ENCODE data around the gene PDCD11.
"Not testable (repeated sequence)": the region's sequence is repeated elsewhere in the genome, so short reads cannot be mapped to it uniquely, and the experiment has no call there.

The PDCD11 gene

DNA sequence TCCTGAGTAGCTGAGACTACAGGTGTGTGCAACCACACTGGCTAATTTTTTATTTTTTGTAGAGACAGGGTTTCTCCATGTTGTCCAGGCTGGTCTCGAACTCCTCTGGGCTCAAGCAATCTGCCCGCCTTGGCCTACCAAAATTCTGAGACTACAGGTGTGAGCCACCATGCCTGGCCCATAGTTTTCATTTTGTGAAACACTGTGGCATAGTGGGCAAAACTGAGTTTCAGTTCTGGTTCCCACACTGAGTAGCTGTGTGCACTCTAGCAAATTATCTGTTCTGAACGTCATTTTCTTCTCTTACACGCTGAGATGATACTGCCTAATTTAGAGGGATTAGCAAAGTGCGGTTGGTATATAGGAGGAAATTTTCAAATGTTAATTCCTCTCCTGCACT lies 13.7 kb upstream of the PDCD11 start:
- H3K9me3 Mint-ChIP-seq, result no peaks in the 10 kb centered on the region
- no peak overlapping the region for H3K4me3 Mint-ChIP-seq
- ATAC-seq (no peak), DNase-seq (no peak)
- H3K27ac Mint-ChIP-seq, result no peak overlapping the region
- H3K27me3 Mint-ChIP-seq, result no peaks in the 10 kb centered on the region
- H3K36me3 Mint-ChIP-seq (ENCODE audit: low read depth), result peaks cover 24% of the 10 kb centered on the region
- H3K4me1 Mint-ChIP-seq, result no peaks in the 10 kb centered on the region

DNA sequence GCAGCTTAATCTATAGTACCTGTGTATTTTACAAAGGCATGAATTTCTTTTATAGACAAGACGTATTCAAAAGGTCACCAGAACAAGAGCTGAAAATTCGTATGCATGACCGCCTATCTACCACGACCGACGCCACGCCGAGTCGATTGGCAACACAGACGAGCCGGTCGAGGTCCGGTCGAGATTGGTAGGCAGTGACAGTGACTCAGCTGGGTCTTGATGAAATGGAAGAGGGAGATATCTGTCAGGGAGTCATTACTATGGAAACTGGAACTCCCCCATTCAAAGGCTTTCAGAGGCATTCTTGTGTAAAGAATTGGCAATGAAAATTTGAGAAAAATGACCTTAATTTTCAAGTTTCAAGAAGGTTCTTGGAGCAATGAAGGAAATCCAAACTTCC lies 2.2 kb upstream of the PDCD11 start:
- Mint-ChIP-seq H3K27ac (peak overlapping the region; percentile 27), H3K9me3 (no peaks in the 10 kb centered on the region), H3K27me3 (no peaks in the 10 kb centered on the region), H3K36me3 (ENCODE audit: low read depth) (peaks cover 60% of the 10 kb centered on the region), H3K4me3 (peak overlapping the region; percentile 95), H3K4me1 (peaks cover 55% of the 10 kb centered on the region)
- DNase-seq (no peak), ATAC-seq (no peak)

DNA sequence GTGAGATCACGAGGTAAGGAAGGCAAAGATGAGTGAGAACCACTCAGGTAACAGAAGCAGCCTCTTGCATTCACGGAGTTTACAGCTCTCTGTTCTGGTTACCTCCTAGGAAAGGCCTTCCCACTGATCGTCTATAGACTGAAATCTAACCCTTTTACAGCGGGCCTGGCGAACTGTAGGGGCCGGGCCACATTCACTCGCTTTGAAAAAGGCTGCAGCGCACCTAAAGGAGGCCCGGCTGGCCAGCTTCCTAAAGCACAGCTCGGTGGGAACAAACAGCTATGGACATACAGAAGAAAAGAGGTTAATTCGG lies 716 bp upstream of the PDCD11 start:
- H3K4me3 Mint-ChIP-seq, result peak overlapping the region; percentile 95
- peaks cover 71% of the 10 kb centered on the region for H3K36me3 Mint-ChIP-seq (ENCODE audit: low read depth)
- no peaks in the 10 kb centered on the region for H3K9me3 Mint-ChIP-seq
- peaks cover 62% of the 10 kb centered on the region for H3K4me1 Mint-ChIP-seq
- peak overlapping the region; percentile 97 for H3K27ac Mint-ChIP-seq
- ATAC-seq (no peak), DNase-seq (no peak)
- H3K27me3 Mint-ChIP-seq, result no peaks in the 10 kb centered on the region

DNA sequence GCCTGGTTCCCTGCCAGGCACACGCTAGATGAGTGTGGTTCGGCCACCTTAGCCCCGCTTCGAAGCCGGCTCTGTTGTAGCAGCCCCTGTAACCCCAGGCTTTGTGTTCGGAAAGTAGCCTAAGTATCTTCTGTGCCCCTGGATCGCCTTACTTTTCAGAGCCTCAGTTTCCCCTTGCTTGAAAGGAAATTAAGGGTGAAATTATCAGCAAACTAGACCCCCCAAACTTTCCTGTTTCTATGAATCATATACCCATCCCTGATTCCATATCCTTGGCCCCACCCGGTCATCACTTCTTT lies 312 bp downstream of the PDCD11 start:
- peaks cover 70% of the 10 kb centered on the region for H3K36me3 Mint-ChIP-seq (ENCODE audit: low read depth)
- H3K4me1 Mint-ChIP-seq, result peaks cover 62% of the 10 kb centered on the region

DNA sequence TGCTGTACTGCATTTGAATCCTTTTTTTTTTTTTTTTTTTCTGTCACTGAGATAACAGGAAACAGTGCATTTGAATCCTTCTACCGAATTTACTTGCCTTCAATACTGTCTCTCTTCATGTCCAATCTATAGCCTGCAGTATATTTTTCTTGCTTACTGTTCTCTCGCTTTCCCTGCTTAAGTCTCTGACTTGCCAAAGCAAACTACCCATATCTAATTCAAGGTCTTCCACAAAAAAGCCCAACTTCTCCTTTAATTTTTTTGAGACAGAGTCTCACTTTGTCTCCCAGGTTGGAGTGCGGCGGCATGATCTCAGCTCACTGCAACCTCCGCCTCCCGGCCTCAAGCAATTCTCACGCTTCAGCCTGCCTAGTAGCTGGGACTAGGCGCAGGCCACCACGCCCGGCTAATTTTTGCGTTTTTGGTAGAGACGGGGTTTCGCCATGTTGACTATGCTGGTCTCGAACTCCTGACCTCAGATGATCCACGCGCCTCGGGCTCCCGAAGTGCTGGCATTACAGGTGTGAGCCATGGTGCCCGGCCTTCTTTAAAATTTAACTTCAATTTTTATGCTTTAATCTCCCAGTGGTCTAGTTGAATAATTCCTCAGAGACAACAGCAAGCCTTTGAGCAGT lies 882 bp downstream of the PDCD11 start:
- Mint-ChIP-seq H3K36me3 (ENCODE audit: low read depth) (peaks cover 70% of the 10 kb centered on the region), H3K27me3 (no peaks in the 10 kb centered on the region), H3K4me3 (peak overlapping the region; percentile 95), H3K4me1 (peaks cover 62% of the 10 kb centered on the region), H3K9me3 (no peaks in the 10 kb centered on the region), H3K27ac (peak overlapping the region; percentile 97)
- DNase-seq, result no peak
- no peak for ATAC-seq

More for the DNA sequence above, 312 bp downstream of the PDCD11 start:
- Mint-ChIP-seq H3K9me3 (no peaks in the 10 kb centered on the region), H3K27me3 (no peaks in the 10 kb centered on the region), H3K4me3 (peak overlapping the region; percentile 95), H3K27ac (peak overlapping the region; percentile 97)
- no peak for DNase-seq
- no peak for ATAC-seq

DNA sequence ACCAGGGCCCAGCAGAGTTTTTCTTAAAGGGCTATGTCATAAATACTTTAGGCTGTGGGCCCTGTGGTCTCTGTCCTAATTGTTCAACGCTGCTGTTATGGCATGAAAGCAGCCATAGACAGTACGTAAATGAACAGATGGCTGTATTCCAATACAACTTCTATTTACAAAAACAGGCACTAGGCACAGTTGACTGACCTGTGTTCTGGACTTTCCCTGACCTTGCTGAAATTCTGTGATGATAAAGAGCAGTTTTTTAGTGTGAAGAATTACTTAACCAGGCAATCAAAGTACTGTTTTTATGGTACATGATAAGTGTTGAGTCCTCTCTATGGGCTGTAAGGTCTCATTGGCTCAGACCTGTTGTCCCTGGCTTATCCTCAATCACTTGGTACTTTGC lies 17.1 kb downstream of the PDCD11 start:
- no peaks in the 10 kb centered on the region for H3K9me3 Mint-ChIP-seq

DNA sequence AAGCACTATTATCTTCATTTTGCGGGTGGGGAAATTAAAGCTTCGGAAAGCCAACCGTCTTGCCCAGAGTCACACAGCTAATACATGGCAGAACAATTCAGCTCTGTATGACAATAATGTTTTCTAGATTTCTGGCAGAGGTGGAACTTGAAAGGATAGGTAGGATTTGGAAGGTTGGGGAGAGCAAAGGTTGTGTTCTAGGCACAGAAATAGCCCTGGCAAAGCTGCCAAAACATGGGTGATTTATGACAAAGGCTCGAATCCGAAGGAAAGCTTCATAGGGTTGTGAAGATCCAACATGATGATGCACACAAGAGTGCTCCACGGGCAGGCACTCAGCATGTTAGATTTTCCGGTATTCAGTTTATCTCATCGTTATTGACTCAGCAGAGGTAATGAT lies 19.2 kb downstream of the PDCD11 start:
- DNase-seq, result no peak
- Mint-ChIP-seq H3K27ac (no peak overlapping the region), H3K36me3 (ENCODE audit: low read depth) (peaks cover 79% of the 10 kb centered on the region), H3K4me1 (no peaks in the 10 kb centered on the region), H3K27me3 (no peaks in the 10 kb centered on the region), H3K9me3 (no peaks in the 10 kb centered on the region), H3K4me3 (no peak overlapping the region)
- ATAC-seq, result no peak

More for the DNA sequence above, 17.1 kb downstream of the PDCD11 start:
- H3K36me3 Mint-ChIP-seq (ENCODE audit: low read depth), result peaks cover 81% of the 10 kb centered on the region
- DNase-seq (no peak), ATAC-seq (no peak)
- no peak overlapping the region for H3K4me3 Mint-ChIP-seq
- peaks cover 2% of the 10 kb centered on the region for H3K4me1 Mint-ChIP-seq
- H3K27me3 Mint-ChIP-seq, result no peaks in the 10 kb centered on the region
- H3K27ac Mint-ChIP-seq, result no peak overlapping the region

DNA sequence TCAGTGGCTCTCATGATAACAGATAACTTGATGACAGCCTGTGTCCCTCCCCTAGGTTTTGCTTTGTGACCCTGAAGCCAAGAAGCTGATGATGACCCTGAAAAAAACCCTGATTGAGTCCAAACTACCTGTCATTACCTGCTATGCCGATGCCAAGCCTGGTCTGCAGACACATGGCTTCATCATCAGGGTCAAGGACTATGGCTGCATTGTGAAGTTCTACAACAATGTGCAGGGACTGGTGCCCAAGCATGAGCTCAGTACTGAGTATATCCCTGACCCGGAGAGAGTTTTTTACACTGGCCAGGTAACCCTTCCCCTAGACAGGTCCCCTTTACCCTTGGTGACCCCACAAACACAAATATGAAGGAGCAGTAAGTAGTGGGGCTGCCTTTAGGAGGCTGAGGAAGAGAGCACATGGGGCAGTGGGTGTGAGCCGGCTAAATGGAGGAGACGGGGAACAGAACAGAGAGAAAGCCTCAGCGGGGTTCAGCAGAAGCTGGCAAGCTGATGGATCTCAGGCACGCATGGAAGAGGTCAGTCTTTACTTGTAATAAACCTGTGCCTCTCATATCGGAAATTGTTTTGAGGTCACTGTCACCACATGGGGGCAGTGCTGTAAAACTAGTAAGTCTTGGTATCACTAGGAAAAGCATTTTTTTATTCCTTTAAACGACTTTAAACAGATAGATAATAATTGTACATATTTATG lies 20.2 kb downstream of the PDCD11 start:
- H3K36me3 Mint-ChIP-seq (ENCODE audit: low read depth), result peaks cover 82% of the 10 kb centered on the region
- ATAC-seq, result peak; percentile 33
- H3K4me1 Mint-ChIP-seq, result no peaks in the 10 kb centered on the region
- DNase-seq, result peak; percentile 44
- no peaks in the 10 kb centered on the region for H3K9me3 Mint-ChIP-seq
- no peak overlapping the region for H3K27ac Mint-ChIP-seq
- H3K27me3 Mint-ChIP-seq, result no peaks in the 10 kb centered on the region
- no peak overlapping the region for H3K4me3 Mint-ChIP-seq

DNA sequence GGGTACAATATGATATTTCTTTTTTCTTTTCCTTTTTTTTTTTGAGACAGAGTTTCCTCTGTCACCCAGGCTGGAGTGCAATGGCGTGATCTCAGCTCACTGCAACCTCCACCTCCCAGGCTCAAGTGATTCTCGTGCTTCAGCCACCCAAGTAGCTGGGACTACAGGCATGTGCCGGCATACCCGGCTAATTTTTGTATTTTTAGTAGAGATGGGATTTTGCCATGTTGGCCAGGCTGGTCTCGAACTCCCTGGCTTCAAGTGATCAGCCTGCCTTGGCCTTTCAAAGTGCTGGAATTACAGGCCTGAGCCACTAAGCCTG lies 20.7 kb downstream of the PDCD11 start:
- H3K4me1 Mint-ChIP-seq, H3K27me3 Mint-ChIP-seq, H3K27ac Mint-ChIP-seq, ATAC-seq, DNase-seq, H3K9me3 Mint-ChIP-seq, H3K4me3 Mint-ChIP-seq: not testable (repeated sequence)
- H3K36me3 Mint-ChIP-seq (ENCODE audit: low read depth), result peaks cover 82% of the 10 kb centered on the region

DNA sequence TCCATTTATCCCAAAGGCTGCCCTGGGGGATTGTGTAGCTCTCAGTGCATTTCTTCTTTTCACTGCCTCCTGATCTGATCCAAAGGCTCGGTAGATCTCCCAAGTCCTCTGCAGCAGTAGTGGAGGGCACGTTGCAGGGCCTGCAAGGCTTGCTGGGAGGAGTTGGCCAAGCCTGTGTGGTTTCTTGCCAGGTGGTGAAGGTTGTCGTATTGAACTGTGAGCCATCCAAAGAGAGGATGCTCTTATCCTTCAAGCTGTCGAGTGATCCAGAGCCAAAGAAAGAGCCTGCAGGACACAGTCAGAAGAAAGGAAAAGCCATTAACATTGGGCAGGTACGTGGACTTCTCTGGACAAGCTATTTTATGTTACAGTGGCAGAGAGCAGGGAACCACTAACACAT lies 21.2 kb downstream of the PDCD11 start:
- H3K27ac Mint-ChIP-seq, result no peak overlapping the region
- ATAC-seq (no peak), DNase-seq (no peak)
- peaks cover 85% of the 10 kb centered on the region for H3K36me3 Mint-ChIP-seq (ENCODE audit: low read depth)
- no peaks in the 10 kb centered on the region for H3K27me3 Mint-ChIP-seq
- no peak overlapping the region for H3K4me3 Mint-ChIP-seq
- no peaks in the 10 kb centered on the region for H3K9me3 Mint-ChIP-seq
- no peaks in the 10 kb centered on the region for H3K4me1 Mint-ChIP-seq

DNA sequence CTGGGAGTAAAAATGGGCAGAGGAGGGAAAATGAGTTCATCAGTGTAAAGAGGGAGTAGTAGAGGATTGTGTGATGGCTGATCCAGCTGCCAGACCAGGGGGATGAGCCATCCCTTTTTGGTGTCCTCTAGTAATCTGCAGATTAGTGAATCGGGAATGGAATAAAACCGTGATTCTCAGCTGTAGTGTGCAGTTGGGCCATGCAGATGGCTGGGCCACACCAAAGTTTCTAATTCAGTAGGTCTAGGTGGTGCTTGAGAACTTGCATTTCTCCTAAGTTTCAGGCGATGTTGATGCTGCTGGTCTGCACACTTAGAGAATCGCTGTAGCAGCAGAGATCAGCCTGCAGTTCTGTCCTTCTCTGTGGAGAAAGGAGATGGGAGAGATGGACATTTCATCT lies 22.7 kb downstream of the PDCD11 start:
- no peaks in the 10 kb centered on the region for H3K4me1 Mint-ChIP-seq
- DNase-seq (no peak), ATAC-seq (no peak)
- no peaks in the 10 kb centered on the region for H3K27me3 Mint-ChIP-seq
- H3K27ac Mint-ChIP-seq, result no peak overlapping the region
- H3K4me3 Mint-ChIP-seq, result no peak overlapping the region
- no peaks in the 10 kb centered on the region for H3K9me3 Mint-ChIP-seq
- peaks cover 84% of the 10 kb centered on the region for H3K36me3 Mint-ChIP-seq (ENCODE audit: low read depth)

DNA sequence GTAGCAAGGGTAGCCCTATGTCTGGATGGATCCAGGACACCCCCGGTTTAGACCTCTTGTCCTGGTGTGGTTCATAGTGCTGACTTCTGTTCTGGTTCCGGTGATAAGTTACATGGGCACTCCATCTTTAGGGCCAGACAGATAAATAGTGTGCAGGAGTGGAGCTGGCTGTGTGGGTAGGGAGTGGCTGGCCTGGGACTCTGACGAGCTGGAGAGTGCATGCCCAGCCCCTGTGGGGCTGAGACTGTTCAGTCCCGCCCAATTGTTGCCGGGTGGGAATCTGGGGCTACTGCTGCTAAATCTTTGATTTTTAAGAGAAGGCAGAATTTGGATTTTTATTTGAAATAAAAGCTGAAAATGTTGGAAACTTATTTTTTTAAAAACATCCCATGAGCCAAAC lies 27.3 kb downstream of the PDCD11 start:
- H3K27me3 Mint-ChIP-seq, result no peaks in the 10 kb centered on the region
- DNase-seq (no peak), ATAC-seq (no peak)
- no peak overlapping the region for H3K27ac Mint-ChIP-seq
- no peaks in the 10 kb centered on the region for H3K9me3 Mint-ChIP-seq
- no peak overlapping the region for H3K4me3 Mint-ChIP-seq
- H3K4me1 Mint-ChIP-seq, result peaks cover 13% of the 10 kb centered on the region
- H3K36me3 Mint-ChIP-seq (ENCODE audit: low read depth), result peaks cover 78% of the 10 kb centered on the region

DNA sequence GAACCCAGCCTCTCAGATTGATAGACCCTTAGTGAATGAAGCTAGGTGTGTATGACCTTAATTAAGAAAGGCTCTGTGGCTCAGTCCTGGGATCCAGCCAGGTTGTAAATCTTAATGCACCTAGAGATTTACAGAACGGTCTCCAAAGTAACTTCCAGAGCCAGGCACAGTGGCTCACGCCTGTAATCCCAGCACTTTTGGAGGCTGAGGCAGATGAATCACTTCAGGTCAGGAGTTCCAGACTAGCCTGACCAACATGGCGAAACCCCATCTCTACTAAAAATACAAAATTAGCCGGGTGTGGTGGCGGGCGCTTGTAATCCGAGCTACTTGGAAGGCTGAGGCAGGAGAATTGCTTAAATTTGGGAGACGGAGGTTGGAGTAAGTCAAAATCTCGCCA lies 31.4 kb downstream of the PDCD11 start:
- peaks cover 19% of the 10 kb centered on the region for H3K4me1 Mint-ChIP-seq

DNA sequence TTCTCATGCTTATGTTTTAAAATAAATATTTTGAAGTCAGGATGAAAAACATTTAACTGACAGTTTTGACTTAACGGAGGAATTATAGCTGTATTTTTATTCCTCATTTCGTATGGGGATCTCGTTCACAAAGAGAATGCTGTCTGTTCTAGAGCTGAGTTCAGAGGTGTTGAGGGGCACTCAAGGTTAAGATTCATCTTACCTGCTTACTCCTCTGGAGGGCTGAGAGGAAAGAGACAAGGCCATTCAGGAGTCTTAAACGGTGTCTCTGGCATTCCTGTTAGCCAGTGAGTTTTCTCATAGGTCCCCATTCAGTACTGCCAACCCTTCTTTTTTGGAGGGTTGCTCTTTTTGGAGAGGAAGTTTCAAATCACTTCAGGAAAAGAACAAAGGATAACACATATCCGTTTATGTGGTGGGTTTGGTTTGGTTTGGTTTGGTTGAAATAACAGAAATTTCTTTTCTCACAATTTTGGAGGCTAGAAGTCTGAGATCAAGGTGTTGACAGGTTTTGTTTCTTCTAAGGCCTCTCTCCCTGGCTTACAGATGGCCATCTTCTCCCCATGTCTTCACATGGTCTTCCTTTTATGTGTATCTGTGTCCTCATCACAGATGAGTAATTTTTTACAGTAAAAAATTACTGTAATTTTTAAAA lies 32.7 kb downstream of the PDCD11 start:
- Mint-ChIP-seq H3K4me3 (no peak overlapping the region), H3K4me1 (peaks cover 19% of the 10 kb centered on the region), H3K27ac (no peak overlapping the region), H3K27me3 (no peaks in the 10 kb centered on the region), H3K36me3 (ENCODE audit: low read depth) (peaks cover 79% of the 10 kb centered on the region), H3K9me3 (no peaks in the 10 kb centered on the region)
- ATAC-seq (no peak), DNase-seq (no peak)

More for the DNA sequence above, 31.4 kb downstream of the PDCD11 start:
- no peaks in the 10 kb centered on the region for H3K27me3 Mint-ChIP-seq
- no peak overlapping the region for H3K27ac Mint-ChIP-seq
- DNase-seq (no peak), ATAC-seq (no peak)
- H3K4me3 Mint-ChIP-seq, result no peak overlapping the region
- H3K36me3 Mint-ChIP-seq (ENCODE audit: low read depth), result peaks cover 82% of the 10 kb centered on the region
- no peaks in the 10 kb centered on the region for H3K9me3 Mint-ChIP-seq

DNA sequence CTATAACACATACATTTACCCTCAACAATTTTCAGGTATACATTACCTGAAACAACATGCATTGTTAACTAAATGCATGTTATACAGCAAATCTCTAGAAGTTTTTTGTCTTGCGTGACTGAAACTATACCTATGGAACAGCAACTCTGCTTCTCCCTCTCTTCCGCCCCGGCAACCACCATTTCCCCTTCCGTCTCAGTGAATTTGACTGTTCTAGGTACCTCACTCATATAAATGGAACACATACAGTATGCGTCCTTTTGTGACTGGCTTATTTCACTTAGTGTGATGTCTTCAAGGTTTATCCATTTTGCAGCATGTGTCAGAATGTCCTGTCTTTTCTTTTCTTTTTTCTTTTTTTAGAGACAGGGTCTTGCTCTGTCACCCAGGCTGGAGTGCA lies 33.2 kb downstream of the PDCD11 start:
- Mint-ChIP-seq H3K27ac (no peak overlapping the region), H3K36me3 (ENCODE audit: low read depth) (peaks cover 75% of the 10 kb centered on the region), H3K27me3 (no peaks in the 10 kb centered on the region), H3K4me1 (peaks cover 19% of the 10 kb centered on the region), H3K4me3 (no peak overlapping the region), H3K9me3 (no peaks in the 10 kb centered on the region)
- DNase-seq (no peak), ATAC-seq (no peak)
